Heart right ventricle (tissue), 16 donors: Measurements from ENCODE around the gene SLC7A11. TPM values are rescaled to one million over a fixed set of nuclear protein-coding genes. Genes with fewer than 3 reads are reported as not detected.

Experiments
- ATAC-seq, 8 donors: fragments of 200-7000 bp; cut with Tn5 transposase; one replicate each; pipeline ENCODE4 v1.9.1; 2020; ENCODE audit warnings: mild to moderate bottlenecking in 8 of 8, moderate library complexity in 8 of 8, moderate number of reproducible peaks in 1 of 8
- DNase-seq, 2 donors: peaks; one replicate each; pipeline ENCODE4 v3.0.0-alpha.2; 2020
- H3K27ac ChIP-seq, 10 donors: fragments of 200-600 bp; sonication (generic) in 2 of 10; one replicate each; pipeline versions ENCODE4 v1.5.0 to v1.8.0; 2020 to 2022; ENCODE audit warnings: mild to moderate bottlenecking in 3 of 10
- H3K27me3 ChIP-seq, 7 donors: fragments of 200-600 bp; one replicate each; pipeline ENCODE4 v1.8.0; 2021 to 2022; ENCODE audit warnings: mild to moderate bottlenecking in 2 of 7
- H3K36me3 ChIP-seq, 9 donors: fragments of 200-600 bp; sonication (generic) in 1 of 9; one replicate each; pipeline versions ENCODE4 v1.5.0 to v1.8.0; 2020 to 2022; ENCODE audit warnings: mild to moderate bottlenecking in 2 of 9
- H3K4me1 ChIP-seq, 9 donors: fragments of 200-600 bp; sonication (generic) in 1 of 9; one replicate each; pipeline versions ENCODE4 v1.5.0 to v1.8.0; 2020 to 2022; ENCODE audit warnings: mild to moderate bottlenecking in 4 of 9
- H3K4me3 ChIP-seq, 10 donors: fragments of 200-600 bp; sonication (generic) in 2 of 10; one replicate each; pipeline versions ENCODE4 v1.5.0 to v1.8.0; 2020 to 2022; ENCODE audit warnings: mild to moderate bottlenecking in 7 of 10, moderate library complexity in 2 of 10
- H3K9me3 ChIP-seq, 11 donors: fragments of 200-600 bp in 10 of 11; sonication (generic) in 2 of 11; one replicate each; pipeline versions ENCODE4 v1.5.0 to v1.8.0; 2013 to 2022; ENCODE audit warnings: mild to moderate bottlenecking in 2 of 11, control low read depth in 1 of 11, moderate library complexity in 1 of 11
- WGBS, 2 donors: extraction: QIAGEN DNeasy Blood & Tissue Kit; methylation state at CpG; one replicate each; pipeline ENCODE4 v1.1.7; 2013; ENCODE audit warnings: inconsistent platforms in 1 of 2; 5-methylcytosine and 5-hydroxymethylcytosine counted together
- intact Hi-C, 10 donors: fragments of 100-400 bp; cut with DNase I; formaldehyde crosslinking; loops; one replicate each; pipeline versions ENCODE4 v1.11.1 to v1.14.2; 2022
- polyA plus RNA-seq, 2 donors: library from polyadenylated mRNA; stranded (reverse); fragments of 200-250 nt; gene quantifications; one replicate each; pipeline ENCODE4 v1.2.3, GENCODE V29; 2013
- total RNA-seq, 10 donors: library from RNA; stranded (reverse); fragmentation: NEBNext Ultra II Directional in 3 of 10; extraction: Animal tissue kit (Norgen Biotek cat#: 25700) in 3 of 10; gene quantifications; one replicate each; pipeline versions ENCODE4 v1.2.1 to v1.2.4, GENCODE V29; 2021 to 2023
- TF ChIP-seq, protein P1 (sequence below), 9 donors: fragments of 200-600 bp; sonication (generic) in 2 of 9; IDR thresholded peaks; one replicate each; pipeline versions ENCODE4 v1.5.0 to v1.8.0; 2021 to 2022; ENCODE audit warnings: antibody characterized with exemption in 9 of 9, mild to moderate bottlenecking in 5 of 9, moderate library complexity in 1 of 9
- donor health status: Arrhythmogenic right ventricular cardiomyopathy.
- donor health status: ischemic (EF 13 %, LVEDD 7.1; RV severe dilation, severe dysfunction).
- donor health status: healthy with polysubstance abuse.
- donor health status: DM: no; HTN: yes; CAD: no.
- donor health status: DM: no; HTN: no; CAD: no.
- donor health status: ischemic (EF 25% LVEDD 6.9; RV normal size, moderate dysfunction).
- donor health status: ischemic (EF 25% LVEDD 5.7; RV mildly dilated, moderate dysfunction).
- donor health status: healthy.
- donor health status: DM: yes; HTN: yes; CAD: no.
- donor health status: Ischemic cardiomyopathy.
- donor health status: ischemic (EF 35%, LVEDD 5.7; RV mildly dilated, moderate dysfunction).
- donor health status: nonischemic (EF 11% LVEDD 7.7; RV severe dilation, severe dysfunction).
- donor health status: DM: yes; HTN: yes; CAD: no.
- donor health status: PGD.
- donor health status: ischemic (EF 29% LVEDD 5.4; RV normal size, mild dysfunction).
- donor health status: nonischemic (EF 23%, LVEDD 6.1; RV moderate dilation, normal function).

Gene SLC7A11
- total and polyA plus RNA-seq, 12 donors, result 0.05 to 1.2 (median 0.12) TPM

DNA sequence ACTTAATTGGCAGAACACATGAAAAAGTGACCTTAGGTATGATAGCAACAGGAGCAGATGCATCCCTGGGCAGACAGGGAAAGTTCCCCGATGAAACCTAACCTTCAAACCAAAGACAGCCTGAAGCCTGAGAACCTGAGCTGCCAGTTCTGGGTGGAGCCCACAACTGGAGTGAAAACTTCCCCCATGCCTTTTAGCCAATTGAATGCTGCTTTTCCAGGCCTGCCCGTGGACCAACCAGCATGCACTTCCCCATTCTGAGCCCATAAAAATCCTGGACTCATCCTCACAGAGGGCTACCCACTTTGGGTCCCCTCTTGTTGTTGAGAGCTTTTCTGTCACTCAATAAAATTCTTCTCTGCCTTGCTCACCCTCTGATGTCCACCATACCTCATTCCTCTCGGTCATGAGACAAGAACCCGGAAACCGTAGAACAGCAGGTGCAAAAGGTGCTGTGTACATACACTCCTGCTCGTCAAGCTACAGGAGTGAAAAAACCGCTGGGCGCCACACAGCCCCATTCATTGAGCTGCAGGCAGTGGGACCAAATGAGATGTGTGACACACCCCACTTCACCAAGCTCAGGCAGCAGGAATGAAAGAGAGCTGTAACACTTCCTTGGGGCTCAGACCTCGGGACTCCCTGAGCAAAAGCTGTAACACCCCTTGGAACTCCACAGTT lies 13.9 kb upstream of the SLC7A11 start:
- Histone ChIP-seq H3K27ac (no peak overlapping the region), H3K4me3 (no peak overlapping the region), H3K4me1 (no peaks in the 10 kb centered on the region), H3K27me3 (no peaks in the 10 kb centered on the region), H3K36me3 (no peaks in the 10 kb centered on the region), H3K9me3 (no peaks in the 10 kb centered on the region)
- no peak for ATAC-seq
- 92 to 98% methylated on average over 9 of the region's 9 CpGs for WGBS, 2 donors
- intact Hi-C loops, result no loop called here
- DNase-seq, result no peak
- TF ChIP-seq, protein P1, sequence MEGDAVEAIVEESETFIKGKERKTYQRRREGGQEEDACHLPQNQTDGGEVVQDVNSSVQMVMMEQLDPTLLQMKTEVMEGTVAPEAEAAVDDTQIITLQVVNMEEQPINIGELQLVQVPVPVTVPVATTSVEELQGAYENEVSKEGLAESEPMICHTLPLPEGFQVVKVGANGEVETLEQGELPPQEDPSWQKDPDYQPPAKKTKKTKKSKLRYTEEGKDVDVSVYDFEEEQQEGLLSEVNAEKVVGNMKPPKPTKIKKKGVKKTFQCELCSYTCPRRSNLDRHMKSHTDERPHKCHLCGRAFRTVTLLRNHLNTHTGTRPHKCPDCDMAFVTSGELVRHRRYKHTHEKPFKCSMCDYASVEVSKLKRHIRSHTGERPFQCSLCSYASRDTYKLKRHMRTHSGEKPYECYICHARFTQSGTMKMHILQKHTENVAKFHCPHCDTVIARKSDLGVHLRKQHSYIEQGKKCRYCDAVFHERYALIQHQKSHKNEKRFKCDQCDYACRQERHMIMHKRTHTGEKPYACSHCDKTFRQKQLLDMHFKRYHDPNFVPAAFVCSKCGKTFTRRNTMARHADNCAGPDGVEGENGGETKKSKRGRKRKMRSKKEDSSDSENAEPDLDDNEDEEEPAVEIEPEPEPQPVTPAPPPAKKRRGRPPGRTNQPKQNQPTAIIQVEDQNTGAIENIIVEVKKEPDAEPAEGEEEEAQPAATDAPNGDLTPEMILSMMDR (IDR thresholded peaks at IDR 0.05), result no peak

DNA sequence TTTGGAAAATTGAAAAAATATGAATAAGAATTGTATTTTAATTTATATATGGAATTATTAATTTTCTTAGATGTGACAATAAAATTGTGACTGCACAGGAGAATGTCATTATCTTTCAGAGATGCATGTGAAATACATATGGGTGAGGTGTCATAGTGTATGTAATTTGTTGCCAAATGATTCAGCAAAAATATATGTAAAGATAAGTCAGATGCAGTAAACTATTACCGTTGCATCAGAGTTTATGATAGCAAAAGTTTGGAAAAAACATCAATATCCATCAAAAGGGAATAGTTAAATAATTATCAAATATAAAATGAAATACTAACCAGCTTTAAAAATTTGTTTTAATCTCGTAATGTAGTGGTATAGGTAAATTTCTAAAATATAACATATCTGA lies 10.4 kb upstream of the SLC7A11 start:
- intact Hi-C loops, result no loop called here
- H3K4me3 ChIP-seq, result no peak overlapping the region
- H3K4me1 ChIP-seq, result no peaks in the 10 kb centered on the region
- no peak for DNase-seq
- no peaks in the 10 kb centered on the region for H3K36me3 ChIP-seq
- H3K27ac ChIP-seq, result no peak overlapping the region
- no peaks in the 10 kb centered on the region for H3K27me3 ChIP-seq
- ATAC-seq, result no peak
- no peaks in the 10 kb centered on the region for H3K9me3 ChIP-seq
- TF ChIP-seq, protein P1 (IDR thresholded peaks at IDR 0.05), result no peak
- 83 to 85% methylated on average over 2 of the region's 2 CpGs for WGBS, 2 donors

DNA sequence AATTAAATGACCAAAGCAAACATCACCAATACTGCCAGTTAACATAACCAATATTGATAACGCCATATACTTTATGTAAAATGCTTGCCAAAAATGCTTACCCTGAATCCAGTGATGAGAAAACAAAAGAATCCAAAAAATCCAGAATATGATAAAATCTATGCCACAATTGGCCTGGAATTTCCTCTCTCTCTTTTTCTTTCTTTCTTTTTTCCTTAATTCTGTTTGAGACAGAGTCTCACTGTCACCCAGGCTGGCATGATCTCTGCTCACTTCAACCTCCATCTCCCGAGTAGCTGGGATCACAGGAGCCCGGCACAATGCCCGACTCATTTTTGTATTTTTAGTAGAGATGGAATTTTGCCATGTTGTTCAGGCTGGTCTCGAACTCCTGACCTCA lies 9.8 kb upstream of the SLC7A11 start:
- no peak for ATAC-seq
- WGBS, 2 donors, result 80 to 89% methylated on average over 5 of the region's 5 CpGs
- intact Hi-C loops, result no loop called here

DNA sequence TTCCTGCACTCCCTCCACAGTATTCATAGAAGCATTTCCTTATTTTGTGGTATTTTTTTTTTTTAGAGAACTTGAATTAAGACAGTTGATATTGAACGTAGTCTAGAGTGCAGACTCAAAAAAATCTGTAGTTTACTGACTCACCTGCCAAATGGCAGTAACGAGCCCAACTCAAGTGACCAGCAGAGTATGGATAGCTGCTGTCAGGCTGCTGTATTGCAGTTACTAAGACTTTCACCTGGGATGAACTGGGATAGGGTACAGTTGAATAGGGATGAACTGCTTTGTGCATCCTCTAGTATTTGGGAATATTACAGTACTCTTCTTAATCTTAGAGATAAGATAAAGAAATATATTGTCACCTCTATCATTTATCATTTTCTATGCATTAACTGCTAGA lies 7.0 kb upstream of the SLC7A11 start:
- no peak overlapping the region for H3K27ac ChIP-seq
- DNase-seq (no peak), ATAC-seq (no peak)
- WGBS, 2 donors, result 67 to 68% methylated on average over 2 of the region's 2 CpGs
- no peaks in the 10 kb centered on the region for H3K4me1 ChIP-seq
- no peaks in the 10 kb centered on the region for H3K27me3 ChIP-seq
- H3K9me3 ChIP-seq, result no peaks in the 10 kb centered on the region
- intact Hi-C loops, result no loop called here
- TF ChIP-seq, protein P1 (IDR thresholded peaks at IDR 0.05), result no peak
- H3K4me3 ChIP-seq, result no peak overlapping the region
- H3K36me3 ChIP-seq, result no peaks in the 10 kb centered on the region

More for the DNA sequence above, 9.8 kb upstream of the SLC7A11 start:
- Histone ChIP-seq H3K27ac (no peak overlapping the region), H3K36me3 (no peaks in the 10 kb centered on the region), H3K27me3 (no peaks in the 10 kb centered on the region), H3K4me3 (no peak overlapping the region), H3K4me1 (no peaks in the 10 kb centered on the region), H3K9me3 (no peaks in the 10 kb centered on the region)
- TF ChIP-seq, protein P1 (IDR thresholded peaks at IDR 0.05), result no peak
- DNase-seq, result no peak
